Right lobe of liver (tissue), 6 donors: ENCODE measurements around the gene GTF2IRD1. TPM values are rescaled to one million over a fixed set of nuclear protein-coding genes. Genes with fewer than 3 reads are reported as not detected.
"Not testable (repeated sequence)": the region's sequence is repeated elsewhere in the genome, so short reads cannot be mapped to it uniquely, and the experiment has no call there.

Experiments
- ATAC-seq, 4 donors: fragments of 200-7000 bp; cut with Tn5 transposase; one replicate each; pipeline ENCODE4 v1.9.1; 2020; ENCODE audit warnings: mild to moderate bottlenecking in 4 of 4, moderate library complexity in 4 of 4
- DNase-seq, 3 donors: peaks; one replicate each; pipeline ENCODE4 v3.0.0-alpha.2; 2020
- H3K27ac ChIP-seq, 3 donors: fragments of 200-600 bp; one replicate each; pipeline ENCODE4 v1.8.0; 2022
- H3K27me3 ChIP-seq, 2 donors: fragments of 200-600 bp; one replicate each; pipeline ENCODE4 v1.8.0; 2022
- H3K36me3 ChIP-seq, 4 donors: fragments of 200-600 bp; sonication (generic) in 1 of 4; one replicate each; pipeline versions ENCODE4 v1.5.1 to v1.8.0; 2017 to 2022; ENCODE audit warnings: control low read depth in 1 of 4
- H3K4me1 ChIP-seq, 4 donors: fragments of 200-600 bp; sonication (generic) in 1 of 4; one replicate each; pipeline versions ENCODE4 v1.5.1 to v1.8.0; 2017 to 2022; ENCODE audit warnings: control low read depth in 1 of 4
- H3K4me3 ChIP-seq, 3 donors: fragments of 200-600 bp; one replicate each; pipeline ENCODE4 v1.8.0; 2022
- H3K9me3 ChIP-seq, 4 donors: fragments of 200-600 bp; sonication (generic) in 1 of 4; one replicate each; pipeline versions ENCODE4 v1.5.1 to v1.8.0; 2017 to 2022; ENCODE audit warnings: control low read depth in 1 of 4
- POLR2A ChIP-seq: fragments of 450-650 bp; IDR thresholded peaks from one replicate; pipeline ENCODE4 v1.6.1; 2017; ENCODE audit warnings: antibody characterized with exemption, mild to moderate bottlenecking
- WGBS: methylation state at CpG from one replicate; pipeline ENCODE4 v1.1.6; 2018; ENCODE audit warnings: low coverage, low lambda C conversion rate; ENCODE audit not compliant: insufficient coverage; ENCODE audit errors: missing lambda C conversion rate; 5-methylcytosine and 5-hydroxymethylcytosine counted together
- intact Hi-C, 2 donors: fragments of 100-400 bp; cut with DNase I; formaldehyde crosslinking; loops; one replicate each; pipeline versions ENCODE4 v1.11.2 to v1.14.1; 2022
- total RNA-seq, 6 experiments: library from RNA; depleted of rRNA in 2 of 6; stranded (reverse); fragments of >200 nt in 2 of 6; fragmentation: NEBNext Ultra II Directional in 3 of 6; extraction: Animal tissue kit (Norgen Biotek cat#: 25700) in 3 of 6; gene quantifications; one replicate each; pipeline versions ENCODE4 v1.1.0 to v1.2.4, GENCODE V29; 2016 to 2023
- TF ChIP-seq, protein P1 (sequence below), 4 donors: fragments of 200-600 bp in 3 of 4; fragments of 450-650 bp in 1 of 4; IDR thresholded peaks; one replicate each; pipeline versions ENCODE4 v1.5.1 to v1.8.0; 2016 to 2022; ENCODE audit warnings: antibody characterized with exemption in 4 of 4, mild to moderate bottlenecking in 2 of 4
- donor health status: DM: no; HTN: yes; CAD: no.
- donor health status: DM: no; HTN: no; CAD: no.
- donor health status: DM: no; HTN: no; CAD: no.
- donor health status: DM: no; HTN: yes; CAD: no.
- donor health status: DM: no; HTN: yes; CAD: no.

Gene GTF2IRD1
- total RNA-seq, 6 experiments from 2014 or later, result 1.9 to 9.8 (median 6.5) TPM

DNA sequence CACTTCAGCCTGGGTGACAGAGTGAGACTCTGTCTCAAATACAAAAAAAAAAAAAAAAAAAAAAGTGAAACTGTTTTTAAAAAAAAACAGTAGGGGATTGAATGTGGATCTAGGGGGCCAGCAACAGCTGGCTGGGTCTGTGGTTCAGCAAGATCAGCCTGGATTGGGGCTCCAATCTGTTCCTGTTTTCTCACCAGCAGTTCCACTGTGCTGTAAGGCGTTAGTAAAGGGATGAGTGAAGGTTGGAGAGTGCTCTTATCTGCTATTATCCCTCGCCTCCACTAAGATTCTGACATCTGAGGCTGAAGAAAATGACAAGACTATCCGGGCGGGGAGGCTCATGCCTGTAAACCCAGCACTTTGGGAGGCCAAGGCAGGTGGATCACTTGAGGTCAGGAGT lies 41.6 kb upstream of the GTF2IRD1 start:
- no peak for ATAC-seq
- intact Hi-C loops, result no loop called here
- no peaks in the 10 kb centered on the region for H3K27me3 ChIP-seq
- H3K9me3 ChIP-seq, result no peaks in the 10 kb centered on the region
- no peak overlapping the region for H3K27ac ChIP-seq
- no peak overlapping the region for H3K4me3 ChIP-seq
- 41% methylated on average over 4 of the region's 4 CpGs for WGBS
- DNase-seq, result no peak
- H3K4me1 ChIP-seq, result no peaks in the 10 kb centered on the region
- H3K36me3 ChIP-seq, result no peaks in the 10 kb centered on the region
- no peak for TF ChIP-seq POLR2A
- TF ChIP-seq, protein P1, sequence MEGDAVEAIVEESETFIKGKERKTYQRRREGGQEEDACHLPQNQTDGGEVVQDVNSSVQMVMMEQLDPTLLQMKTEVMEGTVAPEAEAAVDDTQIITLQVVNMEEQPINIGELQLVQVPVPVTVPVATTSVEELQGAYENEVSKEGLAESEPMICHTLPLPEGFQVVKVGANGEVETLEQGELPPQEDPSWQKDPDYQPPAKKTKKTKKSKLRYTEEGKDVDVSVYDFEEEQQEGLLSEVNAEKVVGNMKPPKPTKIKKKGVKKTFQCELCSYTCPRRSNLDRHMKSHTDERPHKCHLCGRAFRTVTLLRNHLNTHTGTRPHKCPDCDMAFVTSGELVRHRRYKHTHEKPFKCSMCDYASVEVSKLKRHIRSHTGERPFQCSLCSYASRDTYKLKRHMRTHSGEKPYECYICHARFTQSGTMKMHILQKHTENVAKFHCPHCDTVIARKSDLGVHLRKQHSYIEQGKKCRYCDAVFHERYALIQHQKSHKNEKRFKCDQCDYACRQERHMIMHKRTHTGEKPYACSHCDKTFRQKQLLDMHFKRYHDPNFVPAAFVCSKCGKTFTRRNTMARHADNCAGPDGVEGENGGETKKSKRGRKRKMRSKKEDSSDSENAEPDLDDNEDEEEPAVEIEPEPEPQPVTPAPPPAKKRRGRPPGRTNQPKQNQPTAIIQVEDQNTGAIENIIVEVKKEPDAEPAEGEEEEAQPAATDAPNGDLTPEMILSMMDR (IDR thresholded peaks at IDR 0.05), result no peak

DNA sequence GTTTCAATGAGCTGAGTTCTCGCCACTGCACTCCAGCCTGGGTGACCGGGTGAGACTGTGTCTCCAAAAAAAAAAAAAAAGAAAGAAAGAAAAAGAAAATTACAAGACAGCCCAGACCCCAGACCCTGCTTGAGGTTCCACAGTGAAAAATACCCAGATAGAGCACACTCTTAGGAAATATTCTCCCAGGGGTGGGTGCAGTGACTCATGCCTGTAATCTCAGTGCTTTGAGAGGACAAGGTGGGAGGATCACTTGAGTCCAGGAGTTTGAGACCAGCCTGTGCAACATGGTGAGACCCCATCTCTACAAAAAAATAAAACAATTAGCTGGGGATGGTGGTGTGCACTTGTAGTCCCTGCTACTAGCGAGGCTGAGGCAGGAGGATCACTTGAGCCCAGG lies 41.1 kb upstream of the GTF2IRD1 start:
- no peak for TF ChIP-seq POLR2A
- TF ChIP-seq, protein P1 (IDR thresholded peaks at IDR 0.05), result no peak
- intact Hi-C loops, result no loop called here

DNA sequence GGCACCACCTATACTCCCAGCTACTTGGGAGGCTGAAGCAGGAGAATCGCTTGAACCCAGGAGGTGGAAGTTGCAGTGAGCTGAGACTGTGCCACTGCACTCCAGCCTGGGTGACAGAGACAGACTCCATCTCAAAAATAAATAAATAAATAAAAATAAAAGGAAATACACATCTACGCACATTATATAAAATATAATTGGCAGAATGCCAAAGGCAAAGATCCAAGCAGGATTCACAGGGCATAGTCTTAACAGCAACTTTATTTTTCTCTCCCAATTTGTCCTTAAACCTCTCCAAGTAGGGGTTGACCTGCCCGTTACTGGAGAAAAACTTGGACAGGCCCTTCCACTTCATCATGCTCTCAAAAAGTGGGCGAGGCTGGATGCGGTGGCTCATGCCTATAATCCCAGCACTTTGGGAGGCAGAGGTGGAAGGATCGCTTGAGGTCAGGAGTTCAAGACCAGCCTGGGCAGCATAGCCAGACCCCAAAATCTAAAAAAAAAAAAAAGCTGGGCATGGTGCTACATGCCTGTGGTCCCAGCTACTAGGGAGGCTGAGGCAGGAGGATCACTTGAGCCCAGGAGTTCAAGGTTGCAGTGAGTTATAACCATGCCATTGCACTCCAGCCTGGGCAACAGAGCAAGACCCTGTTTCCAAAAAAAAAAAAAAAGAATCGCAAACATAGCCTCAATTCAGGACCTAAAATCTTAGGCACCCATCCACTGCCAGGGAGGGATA lies 38.9 kb upstream of the GTF2IRD1 start:
- ATAC-seq, H3K27me3 ChIP-seq, H3K4me1 ChIP-seq, H3K9me3 ChIP-seq, DNase-seq, H3K4me3 ChIP-seq, intact Hi-C loops, H3K36me3 ChIP-seq, H3K27ac ChIP-seq: not testable (repeated sequence)
- WGBS, result no CpG with 5 or more reads among the region's 7 CpGs

More for the DNA sequence above, 41.1 kb upstream of the GTF2IRD1 start:
- Histone ChIP-seq H3K4me1 (no peaks in the 10 kb centered on the region), H3K36me3 (no peaks in the 10 kb centered on the region), H3K4me3 (no peak overlapping the region), H3K27ac (no peak overlapping the region), H3K27me3 (no peaks in the 10 kb centered on the region), H3K9me3 (no peaks in the 10 kb centered on the region)
- ATAC-seq (no peak), DNase-seq (peak in 1 of 3 donors; percentile 10)
- 83% methylated on average over 3 of the region's 3 CpGs for WGBS

DNA sequence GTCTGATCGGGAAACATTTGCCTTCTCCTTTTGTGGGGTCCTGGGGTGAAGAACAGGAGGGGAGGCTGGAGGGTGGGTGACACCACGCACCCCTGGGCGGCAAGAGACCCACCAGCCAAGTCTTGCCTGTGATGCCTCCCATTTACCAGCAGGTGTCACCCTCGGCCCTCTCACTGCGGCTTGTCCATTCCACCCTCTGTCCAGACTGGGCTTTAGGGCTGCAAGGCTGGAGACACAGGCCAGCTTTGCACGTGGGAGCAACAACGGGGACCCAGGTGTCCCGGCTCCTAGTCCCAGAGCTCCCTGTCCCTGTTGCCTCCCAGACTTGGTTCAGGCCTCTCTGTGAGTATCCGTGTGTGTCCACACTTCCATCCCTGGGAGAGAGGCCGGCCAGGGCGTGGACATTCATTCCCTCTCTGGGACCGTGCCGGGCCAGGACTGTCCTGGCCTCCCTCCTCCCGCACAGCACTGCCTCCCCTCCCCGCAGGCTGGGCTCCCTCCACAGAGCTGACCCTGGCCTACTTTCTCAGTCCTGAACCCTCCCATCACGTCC lies 36.2 kb upstream of the GTF2IRD1 start:
- no peak for TF ChIP-seq POLR2A
- TF ChIP-seq, protein P1 (IDR thresholded peaks at IDR 0.05), result peak; percentile 92 to 97 (median 96)
- intact Hi-C loops, result no loop called here
- Histone ChIP-seq H3K27me3 (no peaks in the 10 kb centered on the region), H3K36me3 (no peaks in the 10 kb centered on the region), H3K27ac (no peak overlapping the region), H3K4me1 (no peaks in the 10 kb centered on the region), H3K9me3 (no peaks in the 10 kb centered on the region), H3K4me3 (no peak overlapping the region)
- DNase-seq, result peak; percentile 62 to 75 (median 74)
- peak; percentile 98 to 99 (median 98) for ATAC-seq
- WGBS, result 0% methylated on average over 2 of the region's 16 CpGs

DNA sequence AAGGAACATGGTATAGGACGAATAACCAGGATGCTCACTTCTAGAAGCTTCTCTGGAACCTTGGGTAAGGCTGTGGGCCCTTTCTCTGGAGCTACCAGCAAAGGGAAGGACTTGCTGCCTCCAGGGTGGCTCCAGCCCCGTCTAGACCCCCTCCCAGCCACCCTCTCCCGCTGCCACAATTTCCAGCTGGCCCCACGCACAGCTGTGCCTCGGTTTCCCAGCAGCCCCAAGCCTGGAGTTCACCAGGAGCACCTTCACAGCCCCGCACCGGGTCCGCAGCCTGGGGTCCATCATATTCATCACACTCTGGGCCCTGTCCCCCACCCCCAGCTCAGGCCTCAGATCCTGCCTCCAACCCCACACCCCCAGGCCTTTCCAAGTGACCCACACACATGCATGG lies 35.6 kb upstream of the GTF2IRD1 start:
- Histone ChIP-seq H3K36me3 (no peaks in the 10 kb centered on the region), H3K27me3 (no peaks in the 10 kb centered on the region), H3K4me1 (no peaks in the 10 kb centered on the region), H3K27ac (no peak overlapping the region), H3K4me3 (no peak overlapping the region), H3K9me3 (no peaks in the 10 kb centered on the region)
- WGBS, result 14% methylated on average over 2 of the region's 8 CpGs
- DNase-seq (peak in 1 of 3 donors; percentile 45), ATAC-seq (no peak)
- intact Hi-C loops, result no loop called here
- TF ChIP-seq, protein P1 (IDR thresholded peaks at IDR 0.05), result no peak
- TF ChIP-seq POLR2A, result no peak
